Esophagus squamous epithelium (tissue), 4 donors: ENCODE data around the gene SLC30A5.

Experiments
- POLR2A ChIP-seq, 4 donors: fragments of 450-650 bp; IDR thresholded peaks; one replicate each; pipeline ENCODE4 v1.6.1; 2017; ENCODE audit warnings: antibody characterized with exemption in 4 of 4, mild to moderate bottlenecking in 4 of 4, moderate library complexity in 3 of 4
- TF ChIP-seq, protein P1 (sequence below), 6 experiments: fragments of 450-650 bp in 4 of 6; fragments of 200-600 bp in 2 of 6; sonication (generic) in 2 of 6; IDR thresholded peaks; one replicate each; pipeline ENCODE4 v1.5.1; 2016 to 2019; ENCODE audit warnings: antibody characterized with exemption in 6 of 6, mild to moderate bottlenecking in 4 of 6, moderate library complexity in 4 of 6

DNA sequence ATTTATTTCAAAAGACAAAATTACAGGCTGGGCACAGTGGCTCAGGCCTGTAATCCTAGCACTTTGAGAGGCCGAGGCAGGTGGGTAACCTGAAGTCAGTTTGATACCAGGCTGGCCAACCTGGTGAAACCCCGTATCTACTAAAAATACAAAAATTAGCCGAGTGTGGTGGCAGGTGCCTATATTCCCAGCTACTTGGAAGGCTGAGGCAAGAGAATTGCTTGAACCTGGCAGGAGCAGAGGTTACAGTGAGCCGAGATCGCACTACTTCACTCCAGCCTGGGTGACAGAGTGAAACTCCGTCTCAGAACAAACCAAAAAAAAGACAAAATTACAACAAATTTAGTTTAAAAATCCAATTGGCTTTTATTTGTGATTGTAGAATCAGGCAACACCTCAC lies 14.3 kb upstream of the SLC30A5 start:
- TF ChIP-seq, protein P1, sequence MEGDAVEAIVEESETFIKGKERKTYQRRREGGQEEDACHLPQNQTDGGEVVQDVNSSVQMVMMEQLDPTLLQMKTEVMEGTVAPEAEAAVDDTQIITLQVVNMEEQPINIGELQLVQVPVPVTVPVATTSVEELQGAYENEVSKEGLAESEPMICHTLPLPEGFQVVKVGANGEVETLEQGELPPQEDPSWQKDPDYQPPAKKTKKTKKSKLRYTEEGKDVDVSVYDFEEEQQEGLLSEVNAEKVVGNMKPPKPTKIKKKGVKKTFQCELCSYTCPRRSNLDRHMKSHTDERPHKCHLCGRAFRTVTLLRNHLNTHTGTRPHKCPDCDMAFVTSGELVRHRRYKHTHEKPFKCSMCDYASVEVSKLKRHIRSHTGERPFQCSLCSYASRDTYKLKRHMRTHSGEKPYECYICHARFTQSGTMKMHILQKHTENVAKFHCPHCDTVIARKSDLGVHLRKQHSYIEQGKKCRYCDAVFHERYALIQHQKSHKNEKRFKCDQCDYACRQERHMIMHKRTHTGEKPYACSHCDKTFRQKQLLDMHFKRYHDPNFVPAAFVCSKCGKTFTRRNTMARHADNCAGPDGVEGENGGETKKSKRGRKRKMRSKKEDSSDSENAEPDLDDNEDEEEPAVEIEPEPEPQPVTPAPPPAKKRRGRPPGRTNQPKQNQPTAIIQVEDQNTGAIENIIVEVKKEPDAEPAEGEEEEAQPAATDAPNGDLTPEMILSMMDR (IDR thresholded peaks at IDR 0.05): no peak
- TF ChIP-seq POLR2A (IDR thresholded peaks at IDR 0.05): no peak
